ENCODE data around the gene EXT2.

DNA sequence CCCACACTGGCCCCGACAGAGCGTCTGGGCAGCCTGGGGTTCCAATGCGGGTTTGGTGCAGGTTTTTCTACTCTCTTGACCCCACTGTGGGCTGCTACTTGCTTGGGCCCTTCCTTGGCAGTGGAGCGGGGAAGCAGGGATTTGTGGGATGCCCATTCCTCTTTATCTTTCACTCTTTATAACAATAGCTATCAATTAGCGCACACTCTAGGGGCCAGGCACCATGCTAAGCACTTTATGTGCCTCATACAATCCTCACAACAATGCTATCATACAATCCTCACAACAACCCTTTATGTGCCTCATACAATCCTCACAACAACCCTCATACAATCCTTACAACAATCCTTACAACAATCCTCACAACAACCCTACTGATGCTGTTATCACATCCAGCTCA is 16.7 kb upstream of the EXT2 start:
- TF ChIP-seq, protein P1, sequence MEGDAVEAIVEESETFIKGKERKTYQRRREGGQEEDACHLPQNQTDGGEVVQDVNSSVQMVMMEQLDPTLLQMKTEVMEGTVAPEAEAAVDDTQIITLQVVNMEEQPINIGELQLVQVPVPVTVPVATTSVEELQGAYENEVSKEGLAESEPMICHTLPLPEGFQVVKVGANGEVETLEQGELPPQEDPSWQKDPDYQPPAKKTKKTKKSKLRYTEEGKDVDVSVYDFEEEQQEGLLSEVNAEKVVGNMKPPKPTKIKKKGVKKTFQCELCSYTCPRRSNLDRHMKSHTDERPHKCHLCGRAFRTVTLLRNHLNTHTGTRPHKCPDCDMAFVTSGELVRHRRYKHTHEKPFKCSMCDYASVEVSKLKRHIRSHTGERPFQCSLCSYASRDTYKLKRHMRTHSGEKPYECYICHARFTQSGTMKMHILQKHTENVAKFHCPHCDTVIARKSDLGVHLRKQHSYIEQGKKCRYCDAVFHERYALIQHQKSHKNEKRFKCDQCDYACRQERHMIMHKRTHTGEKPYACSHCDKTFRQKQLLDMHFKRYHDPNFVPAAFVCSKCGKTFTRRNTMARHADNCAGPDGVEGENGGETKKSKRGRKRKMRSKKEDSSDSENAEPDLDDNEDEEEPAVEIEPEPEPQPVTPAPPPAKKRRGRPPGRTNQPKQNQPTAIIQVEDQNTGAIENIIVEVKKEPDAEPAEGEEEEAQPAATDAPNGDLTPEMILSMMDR (IDR thresholded peaks at IDR 0.05 in 4 of 5, conservative IDR thresholded peaks at IDR 0.05 in 1 of 5): no peak
- no peak for TF ChIP-seq POLR2A (IDR thresholded peaks at IDR 0.05)
